CD4-positive, CD25-positive, alpha-beta regulatory T cell (primary cell): Measurements from ENCODE around the gene FOXK1. TPM values are rescaled to one million over a fixed set of nuclear protein-coding genes. Genes with fewer than 3 reads are reported as not detected.

Source experiments
- ATAC-seq, 2 donors: fragments of 150-1000 bp; cut with Tn5 transposase; one replicate each; pipeline ENCODE4 v1.10.0; 2021; ENCODE audit warnings: low read depth in 2 of 2, moderate number of reproducible peaks in 2 of 2, moderate library complexity in 1 of 2
- DNase-seq, 3 donors: peaks; one replicate each; pipeline versions ENCODE4 v3.0.0 to v3.0.0-alpha.2; 2012 to 2022; ENCODE audit warnings: mixed read lengths in 1 of 3
- H3K27ac ChIP-seq: one replicate; pipeline ENCODE4 v1.7.0; 2013; ENCODE audit warnings: mild to moderate bottlenecking, low read length; ENCODE audit not compliant: insufficient read depth, poor library complexity, severe bottlenecking
- H3K27me3 ChIP-seq: one replicate; pipeline ENCODE4 v1.7.0; 2013; ENCODE audit warnings: low read length; ENCODE audit not compliant: control insufficient read depth, insufficient read depth
- H3K36me3 ChIP-seq: one replicate; pipeline ENCODE4 v1.7.0; 2013; ENCODE audit warnings: mild to moderate bottlenecking, low read length, moderate library complexity; ENCODE audit not compliant: control insufficient read depth, insufficient read depth
- H3K4me1 ChIP-seq: 2 replicates; pipeline ENCODE4 v1.7.0; 2013; ENCODE audit warnings: mild to moderate bottlenecking, low read length; ENCODE audit not compliant: insufficient read depth, control insufficient read depth, poor library complexity, severe bottlenecking
- H3K4me3 ChIP-seq: one replicate; pipeline ENCODE4 v1.7.0; 2013; ENCODE audit warnings: low read depth, mild to moderate bottlenecking, low read length, moderate library complexity
- H3K9me3 ChIP-seq, 2 experiments: 1 replicate in 1 of 2; 2 replicates in 1 of 2; pipeline ENCODE4 v1.7.0; 2013; ENCODE audit warnings: low read length in 2 of 2, mild to moderate bottlenecking in 1 of 2, moderate library complexity in 1 of 2; ENCODE audit not compliant: control insufficient read depth in 2 of 2
- H3K27ac Mint-ChIP-seq, 3 donors: one replicate each; pipeline ENCODE4 v1.8.0; 2020 to 2022; ENCODE audit warnings: mild to moderate bottlenecking in 3 of 3, mixed read lengths in 3 of 3, moderate library complexity in 2 of 3
- H3K27me3 Mint-ChIP-seq: one replicate; pipeline ENCODE4 v1.8.0; 2022; ENCODE audit warnings: mild to moderate bottlenecking, mixed read lengths
- H3K36me3 Mint-ChIP-seq: one replicate; pipeline ENCODE4 v1.8.0; 2020; ENCODE audit warnings: mixed read lengths
- H3K4me1 Mint-ChIP-seq, 4 donors: one replicate each; pipeline ENCODE4 v1.8.0; 2020 to 2022; ENCODE audit warnings: mixed read lengths in 4 of 4, mild to moderate bottlenecking in 1 of 4
- H3K4me3 Mint-ChIP-seq, 4 donors: one replicate each; pipeline ENCODE4 v1.8.0; 2020 to 2022; ENCODE audit warnings: mild to moderate bottlenecking in 4 of 4, mixed read lengths in 4 of 4, moderate library complexity in 3 of 4
- H3K9me3 Mint-ChIP-seq, 7 donors: one replicate each; pipeline ENCODE4 v1.8.0; 2020 to 2022; ENCODE audit warnings: mixed read lengths in 7 of 7, mild to moderate bottlenecking in 3 of 7, moderate library complexity in 2 of 7
- polyA plus RNA-seq, 4 donors: library from polyadenylated mRNA; unstranded; fragments of 300-500 nt; fragmentation: Illumina TruSeq; gene quantifications; one replicate each; pipeline ENCODE4 v1.2.3, GENCODE V29; 2021
- total RNA-seq: library from RNA; stranded (reverse); gene quantifications from one replicate; pipeline ENCODE4 v1.2.3, GENCODE V29; 2022

FOXK1 gene
- total and polyA plus RNA-seq, 5 donors from 2014 or later, result 1.8 to 55.1 (median 2.7) TPM

GRCh38 chr7:4657640-4658417 is 24.3 kb upstream of the FOXK1 start:
- Mint-ChIP-seq H3K27me3 (peaks cover 9% of the 10 kb centered on the region), H3K4me1 (peaks cover 0 to 2% (median 0%) of the 10 kb centered on the region in 4 donors), H3K4me3 (no peak overlapping the region), H3K27ac (no peak overlapping the region), H3K9me3 (peaks cover 4 to 28% (median 11%) of the 10 kb centered on the region in 7 donors), H3K36me3 (peaks cover 4% of the 10 kb centered on the region)
- H3K4me3 ChIP-seq, result no peak overlapping the region
- H3K27ac ChIP-seq, result no peak overlapping the region
- peaks cover 16 to 23% of the 10 kb centered on the region in 2 experiments for H3K9me3 ChIP-seq
- H3K4me1 ChIP-seq, result no peaks in the 10 kb centered on the region
- H3K36me3 ChIP-seq, result no peaks in the 10 kb centered on the region
- no peaks in the 10 kb centered on the region for H3K27me3 ChIP-seq
- ATAC-seq (no peak), DNase-seq (no peak)

GRCh38 chr7:4659551-4660286 is 22.4 kb upstream of the FOXK1 start:
- H3K4me1 Mint-ChIP-seq, result peaks cover 0 to 2% (median 0%) of the 10 kb centered on the region in 4 donors
- H3K4me3 ChIP-seq, result no peak overlapping the region
- peaks cover 4% of the 10 kb centered on the region for H3K36me3 Mint-ChIP-seq
- H3K27ac ChIP-seq, result no peak overlapping the region
- peaks cover 16 to 23% of the 10 kb centered on the region in 2 experiments for H3K9me3 ChIP-seq
- no peaks in the 10 kb centered on the region for H3K4me1 ChIP-seq
- H3K27ac Mint-ChIP-seq, result peak overlapping the region in 1 of 3 donors; percentile 66
- H3K27me3 ChIP-seq, result no peaks in the 10 kb centered on the region
- ATAC-seq (no peak), DNase-seq (peak in 1 of 3 donors; percentile 21)
- no peaks in the 10 kb centered on the region for H3K36me3 ChIP-seq
- peaks cover 4 to 28% (median 11%) of the 10 kb centered on the region in 7 donors for H3K9me3 Mint-ChIP-seq
- H3K4me3 Mint-ChIP-seq, result no peak overlapping the region
- peaks cover 12% of the 10 kb centered on the region for H3K27me3 Mint-ChIP-seq

- DNase-seq, result no peak
- no peak overlapping the region for H3K27ac ChIP-seq
- no peak for ATAC-seq
- H3K9me3 ChIP-seq, result peaks cover 16 to 23% of the 10 kb centered on the region in 2 experiments
- H3K4me1 ChIP-seq, result no peaks in the 10 kb centered on the region
- Mint-ChIP-seq H3K36me3 (no peaks in the 10 kb centered on the region), H3K4me1 (peaks cover 0 to 2% (median 0%) of the 10 kb centered on the region in 4 donors), H3K27ac (no peak overlapping the region), H3K9me3 (peaks cover 4 to 26% (median 11%) of the 10 kb centered on the region in 7 donors), H3K27me3 (peaks cover 12% of the 10 kb centered on the region), H3K4me3 (no peak overlapping the region)
- H3K4me3 ChIP-seq, result no peak overlapping the region
- H3K27me3 ChIP-seq, result no peaks in the 10 kb centered on the region
- no peaks in the 10 kb centered on the region for H3K36me3 ChIP-seq
Observed at GRCh38 chr7:4661871-4662270, 20.2 kb upstream of the FOXK1 start.

GRCh38 chr7:4663239-4664018 is 18.7 kb upstream of the FOXK1 start:
- H3K27me3 Mint-ChIP-seq, result peaks cover 12% of the 10 kb centered on the region
- peak in 1 of 3 donors; percentile 54 for DNase-seq
- ATAC-seq, result no peak
- H3K36me3 Mint-ChIP-seq, result no peaks in the 10 kb centered on the region
- H3K4me1 ChIP-seq, result no peaks in the 10 kb centered on the region
- H3K9me3 Mint-ChIP-seq, result peaks cover 0 to 20% (median 7%) of the 10 kb centered on the region in 7 donors
- peaks cover 0 to 2% (median 0%) of the 10 kb centered on the region in 4 donors for H3K4me1 Mint-ChIP-seq
- no peaks in the 10 kb centered on the region for H3K36me3 ChIP-seq
- H3K9me3 ChIP-seq, result peaks cover 11 to 16% of the 10 kb centered on the region in 2 experiments
- no peak overlapping the region for H3K4me3 ChIP-seq
- no peak overlapping the region for H3K27ac Mint-ChIP-seq
- no peaks in the 10 kb centered on the region for H3K27me3 ChIP-seq
- H3K27ac ChIP-seq, result no peak overlapping the region
- H3K4me3 Mint-ChIP-seq, result no peak overlapping the region

GRCh38 chr7:4665661-4666060 is 16.4 kb upstream of the FOXK1 start:
- H3K4me1 Mint-ChIP-seq, result peaks cover 0 to 2% (median 0%) of the 10 kb centered on the region in 4 donors
- H3K36me3 Mint-ChIP-seq, result no peaks in the 10 kb centered on the region
- H3K27ac Mint-ChIP-seq, result no peak overlapping the region
- Histone ChIP-seq H3K36me3 (no peaks in the 10 kb centered on the region), H3K27me3 (no peaks in the 10 kb centered on the region), H3K9me3 (peaks cover 0 to 3% of the 10 kb centered on the region in 2 experiments), H3K4me1 (no peaks in the 10 kb centered on the region), H3K27ac (no peak overlapping the region), H3K4me3 (no peak overlapping the region)
- H3K4me3 Mint-ChIP-seq, result no peak overlapping the region
- H3K27me3 Mint-ChIP-seq, result peaks cover 7% of the 10 kb centered on the region
- no peak for ATAC-seq
- DNase-seq, result no peak
- peaks cover 0 to 8% (median 3%) of the 10 kb centered on the region in 7 donors for H3K9me3 Mint-ChIP-seq

- Mint-ChIP-seq H3K4me3 (no peak overlapping the region), H3K27me3 (peaks cover 4% of the 10 kb centered on the region), H3K27ac (no peak overlapping the region), H3K36me3 (no peaks in the 10 kb centered on the region), H3K4me1 (no peaks in the 10 kb centered on the region), H3K9me3 (peaks cover 0 to 9% (median 2%) of the 10 kb centered on the region in 7 donors)
- Histone ChIP-seq H3K27ac (no peak overlapping the region), H3K36me3 (no peaks in the 10 kb centered on the region), H3K9me3 (peaks cover 0 to 3% of the 10 kb centered on the region in 2 experiments), H3K27me3 (no peaks in the 10 kb centered on the region), H3K4me1 (no peaks in the 10 kb centered on the region), H3K4me3 (no peak overlapping the region)
- ATAC-seq (no peak), DNase-seq (no peak)
Observed at GRCh38 chr7:4667776-4668509, 14.2 kb upstream of the FOXK1 start.

- Mint-ChIP-seq H3K9me3 (peaks cover 0 to 9% (median 2%) of the 10 kb centered on the region in 7 donors), H3K36me3 (no peaks in the 10 kb centered on the region)
- H3K4me1 ChIP-seq, result no peaks in the 10 kb centered on the region
Observed at GRCh38 chr7:4668510-4668847, 13.6 kb upstream of the FOXK1 start.

More at GRCh38 chr7:4668510-4668847, 13.6 kb upstream of the FOXK1 start:
- peaks cover under 1% of the 10 kb centered on the region for H3K27me3 Mint-ChIP-seq
- Histone ChIP-seq H3K27me3 (no peaks in the 10 kb centered on the region), H3K9me3 (peaks cover 0 to 3% of the 10 kb centered on the region in 2 experiments), H3K27ac (no peak overlapping the region), H3K4me3 (no peak overlapping the region), H3K36me3 (no peaks in the 10 kb centered on the region)
- no peak overlapping the region for H3K27ac Mint-ChIP-seq
- H3K4me1 Mint-ChIP-seq, result no peaks in the 10 kb centered on the region
- ATAC-seq (no peak), DNase-seq (no peak)
- H3K4me3 Mint-ChIP-seq, result no peak overlapping the region
